Measurements from ENCODE around the gene SIRT7. TPM values are rescaled to one million over a fixed set of nuclear protein-coding genes. Genes with fewer than 3 reads are reported as not detected.
"Not testable (repeated sequence)": the region's sequence is repeated elsewhere in the genome, so short reads cannot be mapped to it uniquely, and the experiment has no call there.

The SIRT7 gene
- total RNA-seq, 2 donors from 2014 or later, result 42.2 to 44.2 TPM

DNA sequence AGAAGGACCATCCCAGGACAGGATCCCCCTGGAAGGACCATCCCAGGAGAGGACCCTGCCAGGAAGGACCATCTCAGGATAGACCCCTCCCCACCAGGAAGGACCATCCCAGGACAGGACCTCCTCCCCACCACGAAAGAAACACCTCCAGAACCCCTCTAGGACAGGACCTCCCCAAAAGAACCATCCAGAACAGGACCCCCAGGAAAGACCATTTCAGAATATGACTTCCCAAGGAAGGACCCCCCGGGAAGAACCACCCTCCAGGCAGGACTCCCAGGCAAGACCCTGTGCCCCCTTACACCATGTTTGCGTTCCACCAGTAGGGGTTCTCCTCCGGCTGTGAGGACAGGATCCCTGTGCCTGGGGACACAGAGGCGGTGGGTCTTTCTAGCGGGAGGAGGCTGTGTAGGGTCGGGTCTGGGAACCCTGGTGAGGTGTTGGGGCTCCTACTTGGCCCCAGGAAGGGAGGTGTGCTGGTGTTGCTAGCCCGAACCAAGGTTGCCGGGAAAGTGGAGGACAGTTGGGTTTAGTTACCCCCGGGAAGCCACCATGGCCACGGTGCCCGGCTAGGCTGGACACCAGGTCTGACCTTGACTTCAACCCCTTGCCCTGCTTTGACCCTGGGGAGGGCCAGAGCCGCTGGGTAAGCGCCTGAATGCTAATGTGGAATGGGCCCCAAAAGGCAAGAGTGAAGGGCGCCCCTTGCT, 40.8 kb upstream of the SIRT7 start:
- no peak for DNase-seq
- ATAC-seq (replicated peaks in 1 of 2), result no peak
- Mint-ChIP-seq H3K27ac (no peak overlapping the region), H3K36me3 (ENCODE audit: insufficient read depth in 2 of 2) (no peaks in the 10 kb centered on the region), H3K27me3 (ENCODE audit: low read depth) (peaks cover 14% of the 10 kb centered on the region), H3K9me3 (no peaks in the 10 kb centered on the region), H3K4me1 (ENCODE audit: low read depth) (no peaks in the 10 kb centered on the region), H3K4me3 (peak overlapping the region; percentile 74)

- H3K4me1 Mint-ChIP-seq (ENCODE audit: low read depth), result no peaks in the 10 kb centered on the region
- H3K9me3 Mint-ChIP-seq, result no peaks in the 10 kb centered on the region
- DNase-seq (no peak), ATAC-seq (replicated peaks in 1 of 2) (no peak)
- no peaks in the 10 kb centered on the region for H3K36me3 Mint-ChIP-seq (ENCODE audit: insufficient read depth in 2 of 2)
- no peak overlapping the region for H3K27ac Mint-ChIP-seq
- peaks cover 14% of the 10 kb centered on the region for H3K27me3 Mint-ChIP-seq (ENCODE audit: low read depth)
- peak overlapping the region in 1 of 2 donors; percentile 74 for H3K4me3 Mint-ChIP-seq
Measured at GRCh38 chr17:81957691-81958432, 39.9 kb upstream of the SIRT7 start.

DNA sequence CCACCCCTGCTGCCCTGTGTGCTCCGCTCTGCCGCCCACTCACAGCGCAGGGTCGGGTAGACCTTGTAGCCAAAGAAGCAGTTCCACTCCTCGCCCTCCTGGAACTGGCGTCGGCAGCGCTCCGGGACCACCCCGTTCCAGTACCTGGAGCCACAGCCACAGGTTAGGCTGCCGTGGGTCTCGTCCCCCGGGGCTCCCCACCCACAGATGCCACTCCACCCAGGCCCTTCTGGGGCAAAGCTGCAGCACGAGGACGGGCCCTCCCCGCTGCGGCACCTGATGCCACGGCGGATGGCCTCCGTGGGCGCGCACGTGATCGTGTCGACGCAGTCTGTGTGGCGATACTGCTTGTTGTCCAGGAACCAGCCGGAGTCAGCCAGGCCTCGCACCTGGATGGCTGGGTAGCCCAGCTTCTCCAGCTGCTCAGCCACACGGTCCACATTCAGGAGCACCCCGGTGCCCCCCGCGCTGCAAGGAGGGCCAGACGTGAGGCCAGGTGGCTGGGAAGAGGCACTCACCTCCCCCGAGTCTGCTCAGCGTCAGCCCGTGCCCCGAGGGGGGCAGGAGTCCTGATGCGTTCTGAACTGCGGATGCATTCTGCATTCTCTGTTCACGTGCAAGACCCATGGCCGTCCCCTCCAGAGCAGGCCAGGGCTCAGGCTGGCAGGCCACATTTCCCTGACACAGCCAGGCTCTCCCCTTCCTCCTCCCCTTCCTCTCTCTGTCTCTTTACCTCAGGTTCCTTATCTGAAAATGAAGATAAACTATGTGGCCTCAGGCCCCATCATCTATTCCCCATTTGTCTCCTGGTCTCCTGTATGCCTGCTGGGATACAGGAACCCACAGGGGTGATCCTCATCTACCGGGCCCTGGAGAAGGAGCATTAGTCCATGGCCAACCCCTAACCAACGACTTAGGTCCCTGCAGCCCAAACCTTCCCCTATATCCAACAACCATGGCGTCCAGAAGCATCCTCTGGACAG, 38.9 kb upstream of the SIRT7 start:
- no peaks in the 10 kb centered on the region for H3K4me1 Mint-ChIP-seq (ENCODE audit: low read depth)
- H3K27ac Mint-ChIP-seq, result no peak overlapping the region
- no peaks in the 10 kb centered on the region for H3K36me3 Mint-ChIP-seq (ENCODE audit: insufficient read depth in 2 of 2)
- no peaks in the 10 kb centered on the region for H3K9me3 Mint-ChIP-seq
- ATAC-seq (replicated peaks in 1 of 2) (no peak), DNase-seq (no peak)
- no peak overlapping the region for H3K4me3 Mint-ChIP-seq
- peaks cover 8% of the 10 kb centered on the region for H3K27me3 Mint-ChIP-seq (ENCODE audit: low read depth)

DNA sequence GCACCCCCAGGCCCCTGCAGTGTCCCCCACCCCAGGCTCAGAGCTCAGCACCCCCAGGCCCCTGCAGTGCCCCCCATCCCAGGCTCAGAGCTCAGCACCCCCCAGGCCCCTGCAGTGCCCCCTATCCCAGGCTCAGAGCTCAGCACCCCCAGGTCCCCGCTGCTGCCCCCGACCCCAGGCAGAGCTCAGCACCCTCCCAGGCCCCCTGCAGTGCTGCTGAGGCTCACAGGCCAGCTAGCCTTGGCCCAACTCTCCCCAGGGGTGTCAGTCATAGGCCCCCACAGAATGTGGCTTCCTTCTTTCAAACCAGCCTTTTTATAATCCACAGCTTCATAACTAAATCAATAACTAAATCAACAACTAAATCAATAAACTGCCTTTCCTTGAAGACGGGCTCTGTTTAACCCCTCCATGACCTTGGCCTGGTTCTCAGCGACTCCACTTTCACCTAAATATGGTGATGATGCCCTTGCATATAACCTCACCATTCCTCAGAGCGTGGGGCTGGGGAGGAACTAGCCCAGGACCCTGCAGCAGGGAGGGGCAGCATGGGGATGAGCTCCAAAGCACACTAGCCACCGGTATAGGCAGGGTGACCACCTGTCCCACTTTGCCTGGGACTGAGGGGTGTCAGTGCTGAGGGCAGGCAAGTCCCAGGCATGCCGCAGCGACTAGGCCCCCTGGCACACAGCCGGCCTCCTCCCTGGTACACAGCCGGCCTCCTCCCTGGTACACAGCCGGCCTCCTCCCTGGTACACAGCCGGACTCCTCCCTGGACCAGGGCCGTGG, 38.0 kb upstream of the SIRT7 start:
- Mint-ChIP-seq H3K9me3 (no peaks in the 10 kb centered on the region), H3K27me3 (ENCODE audit: low read depth) (peaks cover 8% of the 10 kb centered on the region), H3K4me3 (no peak overlapping the region), H3K36me3 (ENCODE audit: insufficient read depth in 2 of 2) (no peaks in the 10 kb centered on the region), H3K4me1 (ENCODE audit: low read depth) (no peaks in the 10 kb centered on the region), H3K27ac (no peak overlapping the region)
- DNase-seq (no peak), ATAC-seq (replicated peaks in 1 of 2) (no peak)

DNA sequence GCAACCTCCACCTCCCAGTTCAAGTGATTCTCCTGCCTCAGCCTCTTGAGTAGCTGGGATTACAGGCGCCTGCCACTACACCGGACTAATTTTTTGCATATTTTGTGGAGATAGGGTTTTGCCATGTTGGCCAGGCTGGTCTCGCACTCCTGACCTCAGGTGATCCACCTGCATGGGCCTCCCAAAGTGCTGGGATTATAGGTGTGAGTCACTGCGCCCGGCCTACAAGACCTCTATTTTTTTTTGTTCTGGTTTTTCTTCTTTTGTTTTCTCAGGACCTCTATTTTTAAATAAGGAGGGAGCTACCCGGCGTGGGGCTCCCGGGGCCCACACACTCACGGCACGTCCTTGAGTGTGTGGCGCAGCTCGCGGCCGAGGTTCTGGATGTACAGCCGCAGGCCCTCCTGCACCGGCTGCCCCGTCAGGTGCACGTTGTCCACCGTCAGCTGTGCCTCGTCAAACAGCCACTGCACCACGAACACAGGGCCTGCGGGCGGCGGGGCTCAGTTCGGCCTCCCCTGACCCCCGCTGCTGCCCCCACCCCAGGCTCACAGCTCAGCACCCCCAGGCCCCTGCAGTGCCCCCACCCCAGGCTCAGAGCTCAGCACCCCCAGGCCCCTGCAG, 37.2 kb upstream of the SIRT7 start:
- no peak overlapping the region for H3K27ac Mint-ChIP-seq
- no peaks in the 10 kb centered on the region for H3K4me1 Mint-ChIP-seq (ENCODE audit: low read depth)
- no peak overlapping the region for H3K4me3 Mint-ChIP-seq
- no peak for DNase-seq
- no peaks in the 10 kb centered on the region for H3K9me3 Mint-ChIP-seq
- H3K36me3 Mint-ChIP-seq (ENCODE audit: insufficient read depth in 2 of 2), result no peaks in the 10 kb centered on the region
- ATAC-seq (replicated peaks in 1 of 2), result no peak
- H3K27me3 Mint-ChIP-seq (ENCODE audit: low read depth), result peaks cover 8% of the 10 kb centered on the region

- Mint-ChIP-seq H3K27ac (no peak overlapping the region), H3K27me3 (ENCODE audit: low read depth) (peaks cover 8% of the 10 kb centered on the region), H3K4me1 (ENCODE audit: low read depth) (no peaks in the 10 kb centered on the region), H3K36me3 (ENCODE audit: insufficient read depth in 2 of 2) (no peaks in the 10 kb centered on the region), H3K4me3 (no peak overlapping the region), H3K9me3 (no peaks in the 10 kb centered on the region)
- DNase-seq (no peak), ATAC-seq (replicated peaks in 1 of 2) (no peak)
Measured at GRCh38 chr17:81954131-81955057, 36.4 kb upstream of the SIRT7 start.

- H3K4me1 Mint-ChIP-seq (ENCODE audit: low read depth); H3K27me3 Mint-ChIP-seq (ENCODE audit: low read depth); H3K36me3 Mint-ChIP-seq (ENCODE audit: insufficient read depth in 2 of 2); H3K9me3 Mint-ChIP-seq; ATAC-seq (replicated peaks in 1 of 2); H3K4me3 Mint-ChIP-seq; H3K27ac Mint-ChIP-seq; DNase-seq: not testable (repeated sequence)
Measured at GRCh38 chr17:81953443-81953842, 35.5 kb upstream of the SIRT7 start.

GRCh38 chr17:81952792-81953228, 34.8 kb upstream of the SIRT7 start:
- ATAC-seq (replicated peaks in 1 of 2) (no peak), DNase-seq (no peak)
- Mint-ChIP-seq H3K4me3 (no peak overlapping the region), H3K36me3 (ENCODE audit: insufficient read depth in 2 of 2) (no peaks in the 10 kb centered on the region), H3K4me1 (ENCODE audit: low read depth) (no peaks in the 10 kb centered on the region), H3K27ac (no peak overlapping the region), H3K27me3 (ENCODE audit: low read depth) (no peaks in the 10 kb centered on the region), H3K9me3 (no peaks in the 10 kb centered on the region)

DNA sequence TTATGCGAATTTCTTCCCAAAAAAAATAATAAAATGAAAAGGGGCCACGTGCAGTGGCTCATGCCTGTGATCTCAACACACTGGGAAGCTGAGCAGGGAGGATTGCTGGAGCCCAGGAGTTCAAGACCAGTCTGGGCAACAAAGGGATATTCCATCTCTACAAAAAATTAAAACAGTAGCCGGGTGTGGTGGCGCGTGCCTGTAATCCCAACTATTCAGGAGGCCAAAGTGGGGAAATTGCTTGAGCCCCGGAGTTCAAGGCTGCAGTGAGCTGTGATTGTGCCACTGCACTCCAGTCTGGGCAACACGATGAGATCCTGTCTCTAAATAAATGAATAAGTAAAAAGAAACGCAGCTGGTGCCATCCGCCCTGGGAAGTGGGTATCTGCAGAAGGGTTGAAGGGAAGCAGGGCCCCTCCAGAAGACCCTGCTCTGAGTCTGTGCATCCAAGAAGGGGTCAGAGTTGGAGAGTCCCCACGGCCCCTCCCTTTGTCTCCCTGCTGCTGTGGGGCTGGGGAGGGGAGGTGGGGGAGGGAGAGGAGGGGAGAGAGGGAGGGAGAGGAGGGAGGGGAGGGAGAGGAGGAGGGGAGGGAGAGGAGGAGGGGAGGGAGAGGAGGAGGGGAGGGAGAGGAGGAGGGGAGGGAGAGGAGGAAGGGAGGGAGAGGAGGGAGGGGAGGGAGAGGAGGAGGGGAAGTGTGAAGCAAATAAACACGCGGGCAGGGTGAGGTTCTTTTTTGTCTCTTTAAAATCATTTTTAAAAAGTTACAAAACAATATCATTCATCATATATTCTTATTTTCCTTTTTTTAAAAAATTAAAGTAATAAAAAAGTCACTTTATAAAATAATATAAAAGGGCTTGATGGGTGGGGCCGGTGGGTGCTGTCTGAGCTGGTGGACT, 34.1 kb upstream of the SIRT7 start:
- H3K9me3 Mint-ChIP-seq, result no peaks in the 10 kb centered on the region
- H3K4me3 Mint-ChIP-seq, result no peak overlapping the region
- DNase-seq (no peak), ATAC-seq (replicated peaks in 1 of 2) (no peak)
- no peaks in the 10 kb centered on the region for H3K4me1 Mint-ChIP-seq (ENCODE audit: low read depth)
- no peaks in the 10 kb centered on the region for H3K36me3 Mint-ChIP-seq (ENCODE audit: insufficient read depth in 2 of 2)
- H3K27me3 Mint-ChIP-seq (ENCODE audit: low read depth), result no peaks in the 10 kb centered on the region
- H3K27ac Mint-ChIP-seq, result no peak overlapping the region

GRCh38 chr17:81950501-81950900, 32.5 kb upstream of the SIRT7 start:
- DNase-seq, result no peak
- H3K27ac Mint-ChIP-seq, result no peak overlapping the region
- H3K4me1 Mint-ChIP-seq (ENCODE audit: low read depth), result no peaks in the 10 kb centered on the region
- ATAC-seq (replicated peaks in 1 of 2), result no peak
- no peak overlapping the region for H3K4me3 Mint-ChIP-seq
- H3K9me3 Mint-ChIP-seq, result no peaks in the 10 kb centered on the region
- no peaks in the 10 kb centered on the region for H3K27me3 Mint-ChIP-seq (ENCODE audit: low read depth)
- H3K36me3 Mint-ChIP-seq (ENCODE audit: insufficient read depth in 2 of 2), result no peaks in the 10 kb centered on the region
